ENCODE measurements around the gene RNF14. TPM values are rescaled to one million over a fixed set of nuclear protein-coding genes. Genes with fewer than 3 reads are reported as not detected.
A peak's percentile ranks its signal among the peaks of the same experiment; 100 is the strongest.
"Not testable (repeated sequence)": the region's sequence is repeated elsewhere in the genome, so short reads cannot be mapped to it uniquely, and the experiment has no call there.

The RNF14 gene
- total RNA-seq, 1 donor from 2014 or later = 35.5 TPM

DNA sequence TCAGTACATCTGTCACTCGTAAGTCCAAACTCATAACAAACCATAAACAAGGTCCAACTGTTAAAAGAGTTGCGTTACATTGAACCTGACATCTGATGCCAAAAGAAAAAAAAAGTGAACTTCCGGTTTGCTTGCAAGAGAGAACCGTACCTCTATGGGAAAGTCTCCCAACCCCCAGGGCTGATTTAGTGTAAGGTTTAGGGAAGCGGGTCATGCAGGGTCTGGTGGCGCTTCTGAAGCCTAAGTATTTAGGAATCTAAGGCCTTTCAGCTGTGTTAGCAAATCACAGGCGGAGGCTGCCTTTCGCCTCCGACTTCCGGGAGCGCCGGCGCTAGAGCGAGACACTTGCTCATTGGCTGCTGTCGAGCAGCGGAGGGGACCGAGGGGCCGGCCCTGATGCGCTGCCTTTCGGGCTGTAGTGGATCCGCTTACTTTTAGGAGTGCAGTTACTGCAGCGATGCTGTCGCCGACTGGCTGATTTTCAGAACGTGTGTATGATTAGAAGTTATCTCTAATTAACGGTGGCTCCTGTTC, 55.9 kb downstream of the RNF14 start:
- no peaks in the 10 kb centered on the region for H3K27me3 Mint-ChIP-seq
- DNase-seq (ENCODE audit: low spot score, unreplicated experiment) = peak; percentile 60
- TF ChIP-seq, protein P1, sequence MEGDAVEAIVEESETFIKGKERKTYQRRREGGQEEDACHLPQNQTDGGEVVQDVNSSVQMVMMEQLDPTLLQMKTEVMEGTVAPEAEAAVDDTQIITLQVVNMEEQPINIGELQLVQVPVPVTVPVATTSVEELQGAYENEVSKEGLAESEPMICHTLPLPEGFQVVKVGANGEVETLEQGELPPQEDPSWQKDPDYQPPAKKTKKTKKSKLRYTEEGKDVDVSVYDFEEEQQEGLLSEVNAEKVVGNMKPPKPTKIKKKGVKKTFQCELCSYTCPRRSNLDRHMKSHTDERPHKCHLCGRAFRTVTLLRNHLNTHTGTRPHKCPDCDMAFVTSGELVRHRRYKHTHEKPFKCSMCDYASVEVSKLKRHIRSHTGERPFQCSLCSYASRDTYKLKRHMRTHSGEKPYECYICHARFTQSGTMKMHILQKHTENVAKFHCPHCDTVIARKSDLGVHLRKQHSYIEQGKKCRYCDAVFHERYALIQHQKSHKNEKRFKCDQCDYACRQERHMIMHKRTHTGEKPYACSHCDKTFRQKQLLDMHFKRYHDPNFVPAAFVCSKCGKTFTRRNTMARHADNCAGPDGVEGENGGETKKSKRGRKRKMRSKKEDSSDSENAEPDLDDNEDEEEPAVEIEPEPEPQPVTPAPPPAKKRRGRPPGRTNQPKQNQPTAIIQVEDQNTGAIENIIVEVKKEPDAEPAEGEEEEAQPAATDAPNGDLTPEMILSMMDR (IDR thresholded peaks at IDR 0.05; ENCODE audit: unreplicated experiment) = no peak
- H3K9me3 Mint-ChIP-seq (ENCODE audit: low read depth) = peaks cover 5% of the 10 kb centered on the region
- H3K36me3 Mint-ChIP-seq (ENCODE audit: insufficient read depth) = no peaks in the 10 kb centered on the region
- H3K4me1 Mint-ChIP-seq (ENCODE audit: low read depth) = peaks cover 23% of the 10 kb centered on the region
- H3K4me3 Mint-ChIP-seq (ENCODE audit: low read depth) = peak overlapping the region; percentile 89
- H3K27ac Mint-ChIP-seq = peak overlapping the region; percentile 94

DNA sequence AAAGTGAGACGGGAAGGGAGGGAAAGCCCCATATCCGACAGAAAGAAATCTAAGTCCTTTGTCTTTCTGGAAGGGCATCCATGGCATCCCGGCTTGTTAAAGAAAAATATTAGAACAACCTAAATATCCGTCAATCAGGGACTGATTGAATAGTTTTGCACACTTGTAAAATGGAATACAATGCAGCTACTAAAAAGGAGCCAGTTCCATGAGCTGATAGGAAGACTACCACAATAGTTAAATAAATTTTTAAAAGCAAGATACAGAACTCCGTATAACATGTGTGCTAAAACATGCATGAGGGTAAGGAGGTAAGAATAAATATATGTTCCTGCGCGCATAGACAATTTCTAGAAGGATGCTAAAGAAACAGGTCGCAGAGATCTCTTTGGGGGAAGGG, 56.7 kb downstream of the RNF14 start:
- no peaks in the 10 kb centered on the region for H3K27me3 Mint-ChIP-seq
- H3K4me3 Mint-ChIP-seq (ENCODE audit: low read depth) = peak overlapping the region; percentile 89
- DNase-seq (ENCODE audit: low spot score, unreplicated experiment) = no peak
- H3K36me3 Mint-ChIP-seq (ENCODE audit: insufficient read depth) = no peaks in the 10 kb centered on the region
- TF ChIP-seq, protein P1 (IDR thresholded peaks at IDR 0.05; ENCODE audit: unreplicated experiment) = no peak
- H3K4me1 Mint-ChIP-seq (ENCODE audit: low read depth) = peaks cover 23% of the 10 kb centered on the region
- H3K9me3 Mint-ChIP-seq (ENCODE audit: low read depth) = no peaks in the 10 kb centered on the region
- H3K27ac Mint-ChIP-seq = no peak overlapping the region

DNA sequence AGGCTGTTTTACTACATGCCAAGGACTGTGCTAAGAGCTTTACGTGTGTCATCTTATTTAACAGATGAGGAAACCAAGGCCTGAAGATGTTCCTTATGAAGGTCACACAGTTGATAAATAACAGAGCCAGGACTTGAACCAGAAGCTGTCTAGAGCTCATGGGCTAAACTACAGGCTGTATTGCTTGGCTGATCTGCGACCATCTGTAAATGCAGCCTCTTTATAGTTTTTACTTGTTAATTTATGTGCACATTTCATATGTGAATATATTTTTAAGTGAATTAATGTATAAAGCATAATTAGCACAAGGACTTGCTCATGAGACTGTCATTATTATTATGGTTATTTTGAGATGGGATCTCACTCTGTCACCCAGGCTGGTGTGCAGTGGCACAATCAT, 63.2 kb downstream of the RNF14 start:
- no peak for DNase-seq (ENCODE audit: low spot score, unreplicated experiment)
- Mint-ChIP-seq H3K27me3 (no peaks in the 10 kb centered on the region), H3K36me3 (ENCODE audit: insufficient read depth) (no peaks in the 10 kb centered on the region), H3K9me3 (ENCODE audit: low read depth) (peaks cover 3% of the 10 kb centered on the region), H3K4me1 (ENCODE audit: low read depth) (peaks cover 17% of the 10 kb centered on the region), H3K4me3 (ENCODE audit: low read depth) (no peak overlapping the region), H3K27ac (no peak overlapping the region)
- TF ChIP-seq, protein P1 (IDR thresholded peaks at IDR 0.05; ENCODE audit: unreplicated experiment) = no peak

DNA sequence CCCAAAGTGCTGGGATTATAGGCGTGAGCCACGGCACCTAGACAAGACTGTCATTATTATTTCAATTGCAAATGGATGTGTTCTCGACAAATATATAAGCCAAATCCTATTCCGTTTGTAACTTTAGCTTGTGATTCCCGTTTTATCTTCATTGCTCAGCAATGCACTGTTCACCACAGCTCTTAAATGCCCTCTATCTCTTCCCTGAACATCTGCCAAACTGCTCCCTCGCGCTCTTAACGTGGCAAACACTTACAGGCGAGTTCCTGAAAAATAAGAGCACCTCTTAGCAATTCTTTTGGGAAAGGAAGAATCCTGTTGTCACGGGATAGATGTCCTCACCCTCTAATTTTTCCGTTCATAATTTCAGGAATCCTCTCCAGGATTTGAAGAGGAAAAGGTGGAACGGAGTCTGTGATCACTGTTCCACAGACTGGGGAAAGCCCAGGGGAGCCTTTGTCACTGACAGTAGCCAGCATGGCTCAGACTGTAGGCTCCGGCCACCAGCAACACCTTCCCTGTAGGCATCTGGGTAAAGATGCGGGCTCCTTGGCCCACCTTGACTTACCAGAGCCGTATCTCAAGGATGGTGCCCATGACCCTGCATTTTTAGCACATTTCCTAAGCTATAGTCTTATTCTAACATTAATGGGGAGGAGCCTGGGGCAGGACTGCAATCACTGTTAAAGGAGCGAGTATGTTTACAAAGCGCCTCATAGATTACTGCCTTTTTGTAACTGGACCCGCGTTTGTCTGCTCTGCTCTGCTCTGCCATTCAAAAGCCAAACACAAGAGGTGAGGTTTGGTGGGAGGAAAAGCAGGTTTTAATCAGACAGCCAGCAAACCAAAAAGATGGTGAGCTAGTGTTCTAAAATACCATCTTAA, 64.1 kb downstream of the RNF14 start:
- Mint-ChIP-seq H3K27me3 (no peaks in the 10 kb centered on the region), H3K9me3 (ENCODE audit: low read depth) (peaks cover 3% of the 10 kb centered on the region), H3K4me3 (ENCODE audit: low read depth) (no peak overlapping the region), H3K36me3 (ENCODE audit: insufficient read depth) (no peaks in the 10 kb centered on the region), H3K27ac (peak overlapping the region; percentile 80), H3K4me1 (ENCODE audit: low read depth) (peaks cover 17% of the 10 kb centered on the region)
- no peak for DNase-seq (ENCODE audit: low spot score, unreplicated experiment)
- TF ChIP-seq, protein P1 (IDR thresholded peaks at IDR 0.05; ENCODE audit: unreplicated experiment) = no peak

DNA sequence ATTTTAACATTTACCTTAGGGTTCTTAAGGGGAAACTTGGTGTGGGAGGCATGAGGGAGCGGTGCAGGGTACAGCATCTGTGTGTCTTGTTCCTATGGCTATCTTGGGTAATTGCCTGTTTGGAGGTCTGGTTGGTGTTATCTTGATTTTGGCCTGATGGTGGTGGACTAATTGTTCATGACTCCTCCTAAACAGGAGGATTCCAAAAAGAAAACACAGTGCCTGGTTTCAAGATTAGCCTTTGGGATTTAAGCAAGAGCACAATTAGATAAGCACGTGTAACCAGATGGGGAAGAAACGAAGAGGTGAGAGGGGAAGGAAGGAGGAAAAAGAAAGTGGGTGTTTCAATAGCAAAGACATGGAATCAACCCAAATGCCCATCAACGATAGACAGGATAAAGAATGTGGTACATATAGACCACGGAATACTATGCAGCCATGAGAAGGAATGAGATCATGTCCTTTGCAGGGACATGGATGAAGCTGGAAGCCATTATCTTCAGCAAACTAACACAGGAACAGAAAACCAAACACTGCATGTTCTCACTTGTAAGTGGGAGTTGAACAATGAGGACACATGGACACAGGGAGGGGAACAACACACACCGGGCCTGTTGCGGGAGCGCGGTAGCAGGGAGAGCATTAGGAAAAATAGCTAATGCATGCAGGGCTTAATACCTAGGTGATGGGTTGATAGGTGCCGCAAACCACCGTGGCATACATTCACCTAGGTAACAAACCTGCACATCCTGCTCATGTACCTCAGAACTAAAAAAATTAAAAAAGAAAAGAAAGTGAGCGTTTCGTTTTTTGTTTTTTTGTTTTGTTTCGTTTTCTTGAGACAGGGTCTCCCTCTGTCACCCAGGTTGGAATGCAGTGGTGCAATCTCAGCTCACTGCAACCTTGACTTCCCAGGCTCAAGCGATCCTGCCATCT, 65.0 kb downstream of the RNF14 start:
- H3K9me3 Mint-ChIP-seq (ENCODE audit: low read depth); H3K4me3 Mint-ChIP-seq (ENCODE audit: low read depth); H3K36me3 Mint-ChIP-seq (ENCODE audit: insufficient read depth); H3K27ac Mint-ChIP-seq; DNase-seq (ENCODE audit: low spot score, unreplicated experiment); H3K27me3 Mint-ChIP-seq: not testable (repeated sequence)
- peaks cover 17% of the 10 kb centered on the region for H3K4me1 Mint-ChIP-seq (ENCODE audit: low read depth)
